HG03064 (cell line): ENCODE measurements around the gene CTSZ.
"Not testable (repeated sequence)": the region's sequence is repeated elsewhere in the genome, so short reads cannot be mapped to it uniquely, and the experiment has no call there.

ENCODE experiments used
- ATAC-seq: cut with Tn5 transposase; IDR thresholded peaks from one replicate; pipeline ENCODE4 v1.9.1; 2021; ENCODE audit warnings: low read depth; ENCODE audit not compliant: unreplicated experiment

The CTSZ gene

DNA sequence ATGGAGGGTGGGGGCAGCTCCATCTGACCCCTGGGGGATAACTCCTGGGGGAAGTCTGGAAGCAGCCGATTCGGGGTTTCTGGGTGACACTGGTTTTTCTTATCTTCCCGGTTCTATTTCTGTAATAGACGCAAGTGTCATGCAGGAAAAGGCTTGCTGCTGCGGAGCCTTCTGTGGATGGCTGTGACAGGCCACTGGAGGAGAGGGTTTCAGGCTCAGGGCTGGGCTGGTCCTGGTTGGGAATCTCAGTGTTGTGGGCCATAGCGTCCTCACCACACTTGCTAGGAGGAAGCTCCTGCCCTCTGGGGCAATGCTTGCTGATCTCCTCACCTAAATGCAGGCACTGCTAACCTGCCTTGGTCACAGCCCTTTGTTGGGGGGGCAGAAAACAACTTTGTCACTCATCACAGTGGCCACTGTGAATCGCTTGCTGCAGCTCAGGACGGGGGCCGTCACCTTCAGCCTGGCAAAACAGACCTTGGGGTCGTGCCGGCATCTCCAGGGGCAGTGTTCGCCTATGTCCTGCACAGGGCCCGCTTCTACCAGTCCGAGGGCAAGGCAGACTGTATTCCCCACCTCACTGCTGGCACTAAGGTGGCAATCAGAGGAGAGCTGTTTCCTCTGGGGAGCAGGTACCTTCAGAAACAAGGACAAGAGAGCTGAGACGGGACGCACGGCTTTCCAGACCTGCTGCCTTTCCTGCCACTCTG is 7.8 kb upstream of the CTSZ start:
- no peak for ATAC-seq

GRCh38 chr20:59013959-59014608 is 7.0 kb upstream of the CTSZ start:
- no peak for ATAC-seq

DNA sequence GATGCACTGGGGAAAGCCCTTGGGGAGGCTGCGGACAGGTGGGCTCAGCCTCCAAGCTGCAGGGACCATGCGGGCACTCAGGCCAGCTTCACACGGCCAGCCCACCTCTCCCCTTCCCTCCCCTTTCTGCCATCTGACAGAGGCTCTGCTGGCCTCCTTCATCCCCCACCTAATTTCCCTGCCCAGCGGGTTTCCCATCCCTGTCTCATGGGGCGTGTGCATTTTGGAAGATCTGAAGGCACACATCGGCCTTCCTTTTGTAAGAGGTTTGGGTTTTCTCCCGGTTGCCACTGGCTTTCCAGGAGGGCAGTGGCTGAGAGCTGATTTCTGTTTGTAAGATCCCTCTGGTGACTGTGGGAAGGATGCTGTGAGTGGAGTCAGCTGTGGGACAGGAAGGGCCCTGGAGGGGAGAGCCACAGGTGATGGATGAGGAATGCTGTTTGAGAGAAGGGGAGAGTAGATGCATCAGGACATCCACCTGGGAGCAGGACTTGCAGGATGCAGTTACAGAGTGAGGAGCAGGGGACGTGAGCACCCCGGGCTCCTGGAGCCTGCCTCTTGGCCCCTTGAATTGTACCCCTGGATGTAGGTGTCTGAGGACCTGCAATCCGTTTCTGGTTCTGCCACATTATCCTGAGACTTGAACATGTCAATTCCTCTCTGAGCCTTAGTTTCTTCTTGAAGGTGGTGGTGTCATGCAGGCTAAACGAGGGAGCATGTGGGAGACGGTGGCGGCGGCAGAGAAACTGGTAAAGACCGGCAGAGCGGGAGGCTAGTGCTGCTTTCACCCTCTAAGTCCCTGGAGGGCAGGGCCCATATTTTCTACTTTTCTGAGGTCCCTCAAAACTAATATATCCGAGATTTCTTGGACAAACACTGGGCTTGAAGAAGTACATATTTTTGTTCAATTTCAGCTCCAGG is 6.2 kb upstream of the CTSZ start:
- ATAC-seq: no peak

GRCh38 chr20:59011874-59012157 is 4.8 kb upstream of the CTSZ start:
- ATAC-seq: not testable (repeated sequence)

GRCh38 chr20:59010995-59011873 is 4.2 kb upstream of the CTSZ start:
- ATAC-seq: no peak

- no peak for ATAC-seq
Measured at GRCh38 chr20:59010321-59010994, 3.4 kb upstream of the CTSZ start.

DNA sequence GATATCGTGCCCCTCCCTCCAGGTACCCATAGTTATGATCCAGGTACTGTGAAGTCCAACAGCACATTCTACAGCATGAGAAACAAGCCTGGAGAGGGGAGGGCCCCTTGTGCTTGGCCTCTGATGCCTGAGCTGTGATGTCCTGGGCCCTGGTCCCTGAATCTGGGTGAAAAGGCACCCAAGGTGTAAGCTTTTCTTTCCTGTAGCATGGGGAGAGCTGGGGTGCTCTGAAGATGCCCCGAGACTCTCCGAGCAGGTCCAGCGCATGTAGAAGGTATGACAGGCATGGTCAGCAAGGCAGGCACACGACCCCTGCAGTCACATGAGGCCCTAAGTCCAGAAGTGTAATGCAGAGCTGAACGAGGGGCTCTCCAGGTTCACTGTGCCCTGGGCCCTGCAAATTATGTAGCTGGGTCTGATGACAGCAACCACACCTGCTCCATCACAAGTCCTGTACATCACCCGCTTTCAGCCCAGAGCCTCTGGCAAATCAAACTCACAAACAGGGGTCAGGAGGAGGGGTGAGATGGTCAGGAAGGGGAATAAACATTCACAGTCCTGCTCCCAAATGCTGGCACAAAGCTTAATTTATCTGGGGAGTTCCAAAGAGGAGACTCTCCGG is 1.8 kb upstream of the CTSZ start:
- no peak for ATAC-seq

DNA sequence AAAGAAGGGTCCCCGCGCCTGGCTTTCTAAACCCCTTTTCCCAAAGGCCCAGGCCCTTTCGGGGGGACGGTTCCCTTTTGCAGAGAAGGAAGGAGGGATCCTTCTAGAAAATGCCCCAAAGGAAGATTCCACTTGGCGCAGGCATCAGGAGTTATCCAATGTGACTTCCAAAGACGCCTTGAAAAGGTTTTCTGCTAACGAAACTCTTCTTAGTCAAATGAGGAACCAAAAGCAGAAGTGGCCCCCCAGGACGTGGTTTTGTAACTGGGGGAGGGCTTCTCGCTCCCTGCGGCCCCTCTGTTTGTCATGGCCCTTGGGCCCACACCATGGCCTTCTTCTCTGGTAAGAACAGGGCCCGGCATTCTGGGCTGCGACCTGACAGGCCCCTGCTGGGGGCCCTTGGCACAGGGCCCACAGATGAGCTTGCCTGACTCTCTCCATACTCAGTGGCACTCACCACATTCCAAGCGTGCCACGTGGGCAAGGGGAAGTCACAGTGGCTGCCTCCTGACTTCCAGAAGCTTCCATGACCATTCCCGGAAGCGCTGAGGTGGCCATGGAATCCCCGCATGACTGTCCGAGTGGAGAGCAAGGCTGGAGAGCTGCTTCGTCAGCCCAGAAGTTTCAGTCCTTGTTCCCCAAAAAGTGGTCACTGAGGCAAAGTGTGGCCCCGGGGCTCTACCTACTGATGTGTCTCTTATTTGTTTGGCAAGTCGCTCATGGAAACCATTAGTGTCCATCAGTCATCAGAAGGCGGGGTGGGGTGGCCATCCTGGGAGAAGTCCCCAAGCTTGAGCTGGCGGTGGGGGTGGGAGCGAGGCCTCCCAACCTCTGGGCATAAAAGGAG is 834 bp upstream of the CTSZ start:
- ATAC-seq: peak; percentile 28

- no peak for ATAC-seq
Measured at GRCh38 chr20:59006167-59006863, 739 bp downstream of the CTSZ start.

DNA sequence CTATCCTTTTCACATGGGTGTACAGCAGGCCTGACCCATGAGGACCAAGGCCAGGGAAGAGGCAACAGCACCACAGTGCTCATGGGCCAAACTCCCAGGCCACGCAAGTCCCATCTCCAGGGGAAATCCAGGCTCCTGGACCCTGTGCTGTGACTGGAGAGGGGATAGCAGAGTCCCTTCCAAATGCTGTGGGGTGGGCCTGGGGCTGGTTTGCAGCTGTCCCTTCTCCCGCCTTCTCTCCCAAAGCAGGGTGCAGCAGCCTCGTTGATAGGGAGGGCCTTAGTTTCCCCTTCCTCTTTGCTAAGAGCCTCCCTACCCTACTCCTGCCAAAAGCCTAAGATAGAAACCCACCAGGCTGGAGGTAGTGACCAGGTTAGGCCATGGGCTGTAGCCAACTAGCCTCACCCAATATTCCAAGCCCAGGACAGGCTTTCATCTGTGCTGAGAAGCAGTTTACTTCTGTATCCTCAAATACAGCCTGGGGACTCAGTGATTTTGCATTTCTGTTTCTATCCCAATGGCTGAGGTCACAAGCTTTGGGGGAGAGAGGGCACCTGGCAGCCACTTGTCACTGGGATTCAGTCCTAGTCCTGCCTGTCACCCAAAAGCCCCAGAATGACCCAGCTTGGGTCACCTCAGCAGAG is 1.4 kb downstream of the CTSZ start:
- no peak for ATAC-seq

DNA sequence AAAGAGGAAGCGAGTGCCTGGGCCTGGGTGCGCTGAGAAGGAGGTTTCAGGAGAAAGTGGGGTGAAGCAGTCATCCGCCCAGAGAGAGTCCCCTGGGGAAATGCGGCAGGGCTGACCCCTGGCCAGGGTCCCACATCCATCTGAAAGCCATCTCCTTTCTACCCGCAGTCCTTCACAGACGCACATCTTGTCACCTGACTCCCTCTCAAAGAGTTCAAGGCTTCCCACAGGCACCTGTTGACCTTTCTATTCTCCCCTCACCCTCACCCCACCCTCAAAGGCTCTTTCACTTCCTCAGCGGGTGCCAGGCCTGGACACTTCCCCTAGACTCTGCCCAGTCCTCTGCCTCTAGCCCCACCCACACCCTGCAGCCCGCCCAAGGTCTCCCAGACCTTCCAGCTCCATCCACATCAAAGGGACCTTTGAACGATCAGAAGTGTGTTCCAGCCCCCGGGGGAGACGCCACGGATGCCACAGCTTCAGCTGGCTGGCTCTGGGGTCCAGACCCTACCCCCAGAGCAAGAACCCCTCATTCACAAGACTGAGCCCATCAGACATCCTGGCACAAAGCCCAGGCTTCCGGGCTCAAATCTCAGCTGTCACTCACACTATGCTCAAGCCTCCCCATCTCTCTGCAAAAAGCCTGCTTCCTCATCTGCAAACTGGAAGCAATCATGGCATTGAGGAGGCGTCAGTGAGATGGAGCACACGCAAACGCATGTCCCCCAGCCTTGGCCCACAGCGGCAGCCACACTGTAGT is 2.1 kb downstream of the CTSZ start:
- peak; percentile 50 for ATAC-seq

DNA sequence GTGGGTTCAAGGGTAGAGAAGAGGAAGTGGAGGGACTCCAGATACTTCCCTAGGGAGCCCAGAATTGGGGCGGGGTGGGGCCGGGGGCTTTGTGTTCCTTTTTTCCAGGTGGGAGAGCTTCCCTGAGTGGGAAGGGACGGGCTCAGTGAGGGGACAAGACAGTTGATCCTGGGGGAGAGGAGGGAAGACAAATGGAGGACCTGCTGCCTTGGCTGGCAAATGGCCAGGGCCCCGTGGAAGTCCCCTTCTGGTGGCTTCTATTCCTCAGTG is 2.6 kb downstream of the CTSZ start:
- ATAC-seq: no peak

DNA sequence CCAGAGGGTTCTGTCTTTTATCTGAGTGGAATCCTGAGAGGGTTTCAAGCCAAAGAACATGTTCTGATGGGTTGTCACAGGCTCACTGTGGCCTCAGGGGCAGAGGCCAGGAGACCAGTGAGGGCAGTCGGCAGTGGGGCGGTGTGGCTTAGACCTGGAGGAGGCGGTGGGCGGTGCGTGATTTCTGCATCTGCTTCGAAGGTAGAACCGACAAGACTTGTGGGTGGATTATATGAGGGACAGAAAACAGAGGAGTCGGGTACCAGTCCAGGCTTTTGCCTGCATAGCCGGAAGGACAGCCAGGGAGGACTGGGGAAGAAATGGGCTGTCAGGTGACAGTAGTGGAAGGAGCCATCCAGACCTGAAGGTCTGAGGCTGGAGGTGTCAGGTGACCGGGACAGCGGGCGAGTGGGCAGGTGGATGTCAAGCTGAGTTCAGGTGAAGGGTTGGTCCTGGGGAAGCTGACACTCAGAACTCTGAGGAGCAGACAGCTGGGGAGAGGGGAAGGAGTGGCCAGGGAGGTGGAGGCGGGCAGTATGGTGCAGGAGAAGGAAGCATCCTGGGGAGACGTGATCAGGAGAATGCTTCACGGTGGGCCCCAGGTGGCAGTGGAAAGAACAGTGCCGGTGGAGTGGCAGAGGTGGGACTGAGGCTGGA is 3.1 kb downstream of the CTSZ start:
- ATAC-seq: no peak

- no peak for ATAC-seq
Measured at GRCh38 chr20:59002874-59003399, 4.1 kb downstream of the CTSZ start.

DNA sequence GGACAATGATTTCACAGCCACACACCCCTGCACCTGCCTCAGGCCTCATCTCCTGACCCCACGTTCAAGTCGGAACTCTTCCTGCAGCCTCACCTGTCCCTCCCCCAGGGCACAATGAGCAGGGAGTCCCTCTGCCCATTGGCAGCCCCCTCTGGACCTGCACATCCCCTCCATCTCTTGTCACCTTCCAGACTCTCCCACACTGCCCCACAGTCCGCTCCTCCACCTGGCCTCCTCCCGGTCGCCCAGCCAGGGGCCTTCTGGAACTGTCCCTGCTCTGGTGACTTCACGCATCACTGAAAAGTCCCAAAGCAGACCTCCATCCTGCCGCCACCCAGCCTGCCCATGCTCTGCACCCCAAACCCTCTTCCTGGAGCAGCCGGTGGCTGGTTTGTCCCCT is 4.7 kb downstream of the CTSZ start:
- no peak for ATAC-seq

DNA sequence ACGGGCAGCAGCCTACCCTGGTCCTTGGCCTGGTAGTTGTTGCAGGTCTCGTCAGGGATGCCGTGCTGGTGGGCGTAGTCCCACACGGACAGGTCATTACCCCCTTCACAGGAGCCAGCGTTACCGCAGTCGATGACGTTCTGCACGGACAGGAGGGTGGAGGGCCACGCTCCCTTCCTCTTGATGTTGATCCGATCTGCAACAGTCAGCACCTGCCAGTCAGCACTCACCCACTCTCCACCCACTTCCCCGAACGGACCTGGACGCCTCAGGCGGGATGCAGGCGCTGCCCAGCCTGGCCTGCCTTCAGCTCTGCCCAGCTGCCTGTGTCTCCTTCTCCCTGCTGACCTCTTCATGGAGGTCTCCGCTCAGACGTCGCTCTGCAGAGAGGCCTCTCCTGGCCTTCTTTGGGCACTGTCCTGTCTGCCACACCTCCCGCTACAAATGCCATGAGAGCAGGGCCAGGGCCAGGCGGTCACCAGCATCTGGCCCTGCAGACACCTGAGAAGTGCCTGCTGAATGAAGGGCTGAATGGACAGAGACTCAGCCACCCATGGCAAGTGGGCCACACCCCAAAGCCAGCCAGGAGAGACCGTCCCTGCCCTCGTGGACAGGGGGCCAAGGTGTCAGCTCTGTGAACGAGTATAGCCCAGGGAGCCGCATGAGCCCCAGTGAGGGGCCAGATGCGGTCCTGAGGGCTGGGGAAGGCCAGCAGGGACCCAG is 5.4 kb downstream of the CTSZ start:
- ATAC-seq: no peak
